ENCODE results near the gene DCLRE1B.

The DCLRE1B gene

DNA sequence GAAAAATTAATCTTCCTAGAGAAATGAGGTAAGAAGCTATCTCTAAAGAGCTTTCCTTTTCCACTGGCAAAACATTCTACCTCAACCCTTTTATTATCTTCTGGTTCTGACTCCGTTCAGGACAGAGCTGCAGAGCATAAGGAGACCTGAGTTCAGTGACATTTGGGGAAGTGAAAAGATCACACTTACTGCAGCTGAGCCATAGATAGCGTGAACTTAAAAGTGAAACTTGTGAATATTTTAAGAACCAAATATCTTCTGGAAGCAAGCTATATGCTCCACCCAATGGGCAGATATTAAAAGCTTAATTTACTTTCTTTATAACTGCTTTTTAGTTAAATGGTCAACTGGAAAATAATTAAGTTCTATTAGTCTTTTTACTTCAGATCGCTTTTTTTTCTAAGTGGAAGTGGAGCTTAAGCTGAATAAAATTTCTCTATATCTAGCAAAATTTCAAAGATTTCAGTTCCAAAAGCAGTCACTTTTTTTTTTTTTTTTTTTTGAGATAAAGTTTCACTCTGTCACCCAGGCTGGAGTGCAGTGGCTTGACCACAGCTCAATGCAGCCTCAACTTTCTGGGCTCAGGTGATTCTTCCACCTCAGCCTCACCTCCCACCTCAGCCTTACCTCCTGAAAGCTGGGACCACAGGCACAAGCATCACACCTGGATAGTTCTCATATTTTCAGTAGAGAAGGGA, 45.5 kb upstream of the DCLRE1B start:
- DNase-seq (ENCODE audit: low read depth): no peak
- TF ChIP-seq, protein P1, sequence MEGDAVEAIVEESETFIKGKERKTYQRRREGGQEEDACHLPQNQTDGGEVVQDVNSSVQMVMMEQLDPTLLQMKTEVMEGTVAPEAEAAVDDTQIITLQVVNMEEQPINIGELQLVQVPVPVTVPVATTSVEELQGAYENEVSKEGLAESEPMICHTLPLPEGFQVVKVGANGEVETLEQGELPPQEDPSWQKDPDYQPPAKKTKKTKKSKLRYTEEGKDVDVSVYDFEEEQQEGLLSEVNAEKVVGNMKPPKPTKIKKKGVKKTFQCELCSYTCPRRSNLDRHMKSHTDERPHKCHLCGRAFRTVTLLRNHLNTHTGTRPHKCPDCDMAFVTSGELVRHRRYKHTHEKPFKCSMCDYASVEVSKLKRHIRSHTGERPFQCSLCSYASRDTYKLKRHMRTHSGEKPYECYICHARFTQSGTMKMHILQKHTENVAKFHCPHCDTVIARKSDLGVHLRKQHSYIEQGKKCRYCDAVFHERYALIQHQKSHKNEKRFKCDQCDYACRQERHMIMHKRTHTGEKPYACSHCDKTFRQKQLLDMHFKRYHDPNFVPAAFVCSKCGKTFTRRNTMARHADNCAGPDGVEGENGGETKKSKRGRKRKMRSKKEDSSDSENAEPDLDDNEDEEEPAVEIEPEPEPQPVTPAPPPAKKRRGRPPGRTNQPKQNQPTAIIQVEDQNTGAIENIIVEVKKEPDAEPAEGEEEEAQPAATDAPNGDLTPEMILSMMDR (IDR thresholded peaks at IDR 0.05; ENCODE audit: control insufficient read depth, extremely low read depth, insufficient read depth): no peak
- H3K4me3 ChIP-seq (ENCODE audit: low read depth, low read length): no peak overlapping the region

DNA sequence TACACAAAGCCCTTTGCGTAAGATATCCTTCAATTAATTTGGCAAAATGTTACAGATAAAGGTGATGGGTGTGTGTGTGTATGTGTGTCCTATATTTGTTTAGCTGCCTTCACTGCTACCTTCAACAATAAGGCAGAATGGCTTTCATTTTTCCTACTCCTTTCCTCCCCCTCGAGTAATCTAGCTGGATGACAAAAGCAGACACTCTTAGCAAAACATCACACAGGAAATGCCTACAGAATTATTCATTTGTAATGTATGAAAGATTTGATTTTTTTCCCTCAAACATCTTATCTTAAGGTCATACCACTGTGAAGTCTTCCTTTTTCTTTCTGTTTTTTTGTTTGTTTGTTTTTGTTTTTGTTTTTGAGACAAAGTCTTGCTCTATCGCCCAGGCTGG, 44.2 kb upstream of the DCLRE1B start:
- H3K4me3 ChIP-seq (ENCODE audit: low read depth, low read length): no peak overlapping the region
- TF ChIP-seq, protein P1 (IDR thresholded peaks at IDR 0.05; ENCODE audit: control insufficient read depth, extremely low read depth, insufficient read depth): no peak
- no peak for DNase-seq (ENCODE audit: low read depth)

DNA sequence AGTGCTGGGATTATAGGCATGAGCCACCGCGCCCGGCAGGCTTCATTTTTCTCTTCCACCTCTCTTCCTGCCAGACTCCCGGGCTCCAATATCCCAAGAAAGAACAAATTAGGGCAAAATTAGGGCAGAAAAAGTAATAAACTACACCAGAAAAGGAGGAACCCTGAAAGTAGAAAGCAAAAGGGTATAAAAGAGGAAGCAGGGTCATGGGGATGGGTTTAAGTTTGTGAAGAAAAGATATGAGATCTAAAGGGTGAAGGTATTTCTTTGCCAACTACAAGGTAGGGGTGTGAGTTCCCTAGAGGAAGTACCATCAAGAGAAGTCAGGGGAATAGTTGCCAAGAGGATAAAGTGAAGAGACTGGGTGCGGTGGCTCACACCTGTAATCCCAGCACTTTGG, 43.5 kb upstream of the DCLRE1B start:
- no peak for DNase-seq (ENCODE audit: low read depth)

DNA sequence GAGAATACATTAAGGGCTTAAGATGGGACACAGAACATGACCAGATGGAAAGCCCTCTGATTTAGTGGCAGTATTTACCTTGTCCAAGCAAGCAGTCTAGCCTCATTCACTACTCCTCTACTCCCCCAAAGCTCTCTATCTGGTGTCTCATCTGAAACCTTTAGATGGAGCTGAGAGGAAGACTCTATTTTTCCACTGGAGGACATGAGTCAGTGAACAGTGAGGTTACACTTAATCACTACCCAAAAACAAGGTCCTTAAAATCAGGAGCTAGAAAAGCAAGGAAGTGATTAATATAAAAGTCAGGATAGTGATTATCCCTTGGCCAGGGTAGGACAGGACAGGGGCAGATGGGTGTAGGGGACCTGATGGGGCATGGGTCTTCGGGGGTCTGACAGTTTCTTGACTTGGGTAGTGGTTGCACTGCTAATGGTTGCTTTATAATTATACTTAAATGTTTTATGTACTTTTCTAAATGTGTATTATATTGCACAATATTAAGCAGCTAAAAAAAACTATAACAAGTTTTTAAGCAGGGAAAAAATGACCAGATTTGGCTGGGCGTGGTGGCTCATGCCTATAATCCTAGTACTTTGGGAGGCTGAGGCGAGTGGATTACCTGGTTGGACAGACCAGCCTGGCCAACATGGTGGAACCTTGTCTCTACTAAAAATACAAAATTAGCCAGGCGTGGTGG, 36.6 kb upstream of the DCLRE1B start:
- DNase-seq (ENCODE audit: low read depth): no peak
- H3K4me3 ChIP-seq (ENCODE audit: low read depth, low read length): no peak overlapping the region
- TF ChIP-seq, protein P1 (IDR thresholded peaks at IDR 0.05; ENCODE audit: control insufficient read depth, extremely low read depth, insufficient read depth): no peak

More for the DNA sequence above, 43.5 kb upstream of the DCLRE1B start:
- no peak overlapping the region for H3K4me3 ChIP-seq (ENCODE audit: low read depth, low read length)
- TF ChIP-seq, protein P1 (IDR thresholded peaks at IDR 0.05; ENCODE audit: control insufficient read depth, extremely low read depth, insufficient read depth): no peak

DNA sequence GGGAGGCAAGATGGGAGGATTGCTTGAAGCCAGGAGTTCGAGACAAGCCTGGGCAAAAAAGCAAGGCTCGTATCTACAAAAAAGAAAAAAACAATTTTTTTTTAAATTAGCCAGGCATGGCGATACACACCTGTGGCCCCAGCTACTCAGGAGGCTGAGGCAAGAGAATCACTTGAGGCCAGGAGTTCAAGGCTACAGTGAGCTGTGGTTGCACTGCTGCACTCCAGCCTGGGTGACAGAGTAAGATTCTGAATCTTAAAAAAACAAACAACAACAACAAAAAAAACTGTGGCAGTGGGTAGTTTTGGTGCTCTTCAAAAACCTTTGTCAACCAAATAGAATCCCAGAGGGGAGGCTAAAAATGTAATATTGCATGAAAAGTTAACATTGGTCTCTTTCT, 34.3 kb upstream of the DCLRE1B start:
- no peak for DNase-seq (ENCODE audit: low read depth)
- TF ChIP-seq, protein P1 (IDR thresholded peaks at IDR 0.05; ENCODE audit: control insufficient read depth, extremely low read depth, insufficient read depth): no peak

DNA sequence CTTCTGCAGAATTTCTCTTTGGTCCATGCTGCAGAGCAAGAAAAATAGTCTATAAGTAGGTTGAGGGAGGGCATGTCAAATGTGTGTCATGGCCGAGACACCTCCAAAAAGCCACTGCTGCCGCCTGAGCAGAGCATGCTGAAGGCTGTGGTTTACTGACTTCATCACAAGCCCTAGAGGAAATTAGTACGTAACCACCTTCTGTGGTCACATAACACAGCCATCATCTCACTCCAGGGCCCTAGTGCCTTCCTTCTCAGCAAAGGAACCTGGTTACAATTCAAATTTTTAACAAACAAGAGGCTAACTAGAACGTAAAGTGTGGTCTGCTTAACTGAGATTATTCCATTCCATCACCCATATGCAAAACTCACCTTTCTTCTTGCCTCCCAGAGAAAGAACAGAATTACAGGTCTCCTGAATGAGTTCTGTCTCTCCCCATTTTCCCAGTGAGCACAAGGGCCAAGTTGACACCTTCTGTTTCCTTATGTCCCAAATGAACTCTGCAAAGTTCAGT, 33.5 kb upstream of the DCLRE1B start, which contains the start of gene PTPN22:
Gene PTPN22 (minus strand): TSS at position 116 of the 517 bp plus-strand sequence.
- no peak within 1 kb of the TSS for H3K4me3 ChIP-seq (ENCODE audit: low read depth, low read length)
- DNase-seq (ENCODE audit: low read depth): no peak
- TF ChIP-seq, protein P1 (IDR thresholded peaks at IDR 0.05; ENCODE audit: control insufficient read depth, extremely low read depth, insufficient read depth): no peak

More for the DNA sequence above, 34.3 kb upstream of the DCLRE1B start:
- no peak overlapping the region for H3K4me3 ChIP-seq (ENCODE audit: low read depth, low read length)

All from LNCaP clone FGC (cell line).